GM12878 (cell line): ENCODE results near the gene PRSS8. TPM values are rescaled to one million over a fixed set of nuclear protein-coding genes. Genes with fewer than 3 reads are reported as not detected.

Experiments
- ATAC-seq: fragments of 200-7000 bp; cut with Tn5 transposase; 3 replicates; pipeline ENCODE4 v1.9.1; 2020; ENCODE audit warnings: mild to moderate bottlenecking, moderate library complexity
- BruUV-seq: library from RNA; stranded (reverse); fragments of 400-500 nt; replicated peaks from 2 replicates; lab custom pipeline; 2021; lab: Mats Ljungman, UMichigan
- CTCF ChIA-PET: fragments of 300-600 bp; sonication (Branson Sonifier 250); formaldehyde crosslinking; extraction: SDS; loops from one replicate; lab custom pipeline; 2021; ENCODE audit warnings: inconsistent platforms; lab: Yijun Ruan, JAX
- POLR2A ChIA-PET: fragments of 350-600 bp; formaldehyde crosslinking; extraction: SDS; loops from one replicate; lab custom pipeline; 2021; ENCODE audit warnings: inconsistent platforms; lab: Charles Lee
- RAD21 ChIA-PET: fragments of 300-600 bp; sonication (Branson Sonifier 250); formaldehyde crosslinking; loops from one replicate; lab custom pipeline; 2023; ENCODE audit warnings: antibody characterized with exemption; ENCODE audit not compliant: unreplicated experiment; lab: Charles Lee
- SMC1A ChIA-PET: fragments of 300-600 bp; sonication (Branson Sonifier 250); formaldehyde crosslinking; loops from one replicate; lab custom pipeline; 2023; ENCODE audit not compliant: unreplicated experiment, uncharacterized antibody; lab: Charles Lee
- DNase-seq: peaks from one replicate; pipeline ENCODE4 v3.0.0-alpha.2; 2011; ENCODE audit warnings: low read depth, low spot score
- FAIRE-seq: peaks from 3 replicates; lab custom pipeline; 2011; peaks lifted over from hg19 to GRCh38; lab: Jason Lieb, UNC
- H2AFZ ChIP-seq: 2 replicates; pipeline ENCODE4 v1.6.0; 2011; ENCODE audit warnings: low read depth, low read length, control low read depth; ENCODE audit not compliant: control insufficient read depth
- H3K27ac ChIP-seq: 2 replicates; pipeline ENCODE4 v1.5.1; 2011; ENCODE audit warnings: control low read depth; ENCODE audit not compliant: control insufficient read depth, insufficient read depth
- H3K27me3 ChIP-seq, 2 experiments: replicated peaks in 1 of 2; 2 replicates each; pipeline versions ENCODE4 v1.6.0 to v1.6.1; 2011; ENCODE audit warnings: low read length in 1 of 2; ENCODE audit not compliant: control insufficient read depth in 2 of 2, insufficient read depth in 2 of 2
- H3K36me3 ChIP-seq, 2 experiments: 2 replicates each; pipeline ENCODE4 v1.5.1; 2011; ENCODE audit warnings: low read length in 1 of 2; ENCODE audit not compliant: control insufficient read depth in 2 of 2, insufficient read depth in 2 of 2
- H3K4me1 ChIP-seq: 2 replicates; pipeline ENCODE4 v1.6.1; 2011; ENCODE audit warnings: mild to moderate bottlenecking, low read length, moderate library complexity, mixed read lengths; ENCODE audit not compliant: control insufficient read depth, insufficient read depth
- H3K4me2 ChIP-seq: 2 replicates; pipeline ENCODE4 v1.6.0; 2011; ENCODE audit warnings: control low read depth; ENCODE audit not compliant: control insufficient read depth, insufficient read depth
- H3K4me3 ChIP-seq: fragments of 200-600 bp; sonication (generic); 2 replicates; pipeline ENCODE4 v1.5.1; 2016
- H3K79me2 ChIP-seq: 2 replicates; pipeline ENCODE4 v1.6.0; 2011; ENCODE audit warnings: low read length; ENCODE audit not compliant: control insufficient read depth, insufficient read depth
- H3K9ac ChIP-seq: 2 replicates; pipeline ENCODE4 v1.8.0; 2011; ENCODE audit warnings: low read length, control low read depth, mixed read lengths; ENCODE audit not compliant: control insufficient read depth, insufficient read depth
- H3K9me3 ChIP-seq: replicated peaks from 3 replicates; pipeline ENCODE4 v1.5.1; 2011; ENCODE audit warnings: mild to moderate bottlenecking, low read length; ENCODE audit not compliant: control insufficient read depth, insufficient read depth
- H4K20me1 ChIP-seq: 2 replicates; pipeline ENCODE4 v1.6.0; 2011; ENCODE audit not compliant: control insufficient read depth, insufficient read depth
- CEBPB ChIP-seq, 2 experiments: fragments of 150-350 bp in 1 of 2; IDR thresholded peaks; 2 replicates each; pipeline ENCODE4 v1.6.1; 2012 to 2014; ENCODE audit warnings: low read depth in 2 of 2, low read length in 2 of 2, borderline replicate concordance in 1 of 2, inconsistent platforms in 1 of 2
- ETV6 ChIP-seq, 2 experiments: fragments of 450-650 bp in 1 of 2; IDR thresholded peaks in 1 of 2; conservative IDR thresholded peaks in 1 of 2; 2 replicates each; pipeline ENCODE4 v1.6.1; 2014; ENCODE audit warnings: antibody characterized with exemption in 1 of 2, borderline replicate concordance in 1 of 2, low read depth in 1 of 2, mild to moderate bottlenecking in 1 of 2, moderate library complexity in 1 of 2
- KLF5 ChIP-seq: fragments of 450-650 bp; IDR thresholded peaks from 2 replicates; pipeline ENCODE4 v1.6.1; 2014; ENCODE audit warnings: mild to moderate bottlenecking; ENCODE audit not compliant: partially characterized antibody
- NFXL1 ChIP-seq: fragments of 450-650 bp; IDR thresholded peaks from 2 replicates; pipeline ENCODE4 v1.6.1; 2017; ENCODE audit warnings: antibody characterized with exemption, mild to moderate bottlenecking, borderline replicate concordance
- NFYB ChIP-seq: IDR thresholded peaks from 2 replicates; pipeline ENCODE4 v1.6.1; 2011; ENCODE audit warnings: low read depth, mild to moderate bottlenecking, low read length, improper control_type of control experiment, moderate library complexity; ENCODE audit not compliant: insufficient read depth
- RAD21 ChIP-seq: IDR thresholded peaks from 2 replicates; pipeline ENCODE4 v1.6.1; 2011; ENCODE audit warnings: mild to moderate bottlenecking, low read depth, low read length, moderate library complexity; ENCODE audit not compliant: insufficient read depth
- RB1 ChIP-seq: fragments of 450-650 bp; formaldehyde crosslinking; IDR thresholded peaks from 2 replicates; pipeline ENCODE4 v1.6.1; 2017; ENCODE audit warnings: mild to moderate bottlenecking, borderline replicate concordance
- RBBP5 ChIP-seq: fragments of 200-600 bp; sonication (generic); conservative IDR thresholded peaks from 2 replicates; pipeline ENCODE4 v1.6.1; 2016
- SMAD5 ChIP-seq: IDR thresholded peaks from 2 replicates; pipeline ENCODE4 v1.6.1; 2016; ENCODE audit warnings: antibody characterized with exemption, low read depth
- SMARCA5 ChIP-seq: fragments of 450-650 bp; IDR thresholded peaks from 2 replicates; pipeline ENCODE4 v1.6.1; 2017; ENCODE audit warnings: mild to moderate bottlenecking
- STAT3 ChIP-seq: IDR thresholded peaks from 2 replicates; pipeline ENCODE4 v1.6.1; 2011; ENCODE audit warnings: low read depth, low read length, improper control_type of control experiment
- SUZ12 ChIP-seq: fragments of 200-600 bp; sonication (generic); IDR thresholded peaks from one replicate; pipeline ENCODE4 v1.6.1; 2018; ENCODE audit warnings: antibody characterized with exemption, mild to moderate bottlenecking; ENCODE audit not compliant: unreplicated experiment
- TAF1 ChIP-seq: IDR thresholded peaks from 2 replicates; pipeline ENCODE4 v1.6.1; 2011; ENCODE audit warnings: mild to moderate bottlenecking, low read depth, low read length, borderline replicate concordance
- TCF12 ChIP-seq: IDR thresholded peaks from 2 replicates; pipeline ENCODE4 v1.6.1; 2011; ENCODE audit warnings: low read depth, mild to moderate bottlenecking, low read length
- ZBED1 ChIP-seq: IDR thresholded peaks from 2 replicates; pipeline ENCODE4 v1.6.1; 2016; ENCODE audit warnings: borderline replicate concordance
- ZNF207 ChIP-seq: fragments of 450-650 bp; IDR thresholded peaks from 2 replicates; pipeline ENCODE4 v1.6.1; 2014; ENCODE audit warnings: antibody characterized with exemption, mild to moderate bottlenecking, borderline replicate concordance
- ZNF384 ChIP-seq: IDR thresholded peaks from 2 replicates; pipeline ENCODE4 v1.6.1; 2012; ENCODE audit warnings: low read depth, mild to moderate bottlenecking, low read length, improper control_type of control experiment, borderline replicate concordance
- WGBS: methylation state at CpG from one replicate; pipeline ENCODE4 v1.1.6; 2016; ENCODE audit warnings: low lambda C conversion rate; ENCODE audit not compliant: insufficient replicate concordance, insufficient coverage; ENCODE audit errors: missing lambda C conversion rate; 5-methylcytosine and 5-hydroxymethylcytosine counted together
- in situ Hi-C: fragments of 300-500 bp; cut with MboI; formaldehyde crosslinking; loops from 9 replicates; pipeline ENCODE4 v1.14.3; 2018; ENCODE audit warnings: mixed read lengths
- intact Hi-C: fragments of 100-400 bp; cut with micrococcal nuclease; formaldehyde crosslinking; loops from one replicate; pipeline ENCODE4 v1.14.2; 2022; ENCODE audit not compliant: unreplicated experiment
- polyA plus RNA-seq, 11 experiments: library from polyadenylated mRNA; depleted of rRNA in 4 of 11; unstranded in 6 of 11; stranded (reverse) in 5 of 11; fragments of >200 nt; fragmentation: Nextera tagmentation in 4 of 11; fragmentation: Illumina TruSeq in 1 of 11; extraction: Ambion mirVana in 4 of 11; extraction: Trizol in 1 of 11; gene quantifications; 1 replicate in 1 of 11; 2 replicates in 10 of 11; pipeline versions ENCODE4 v1.2.1 to v1.2.3, GENCODE V29; 2011 to 2016; ENCODE audit warnings: inconsistent platforms in 2 of 11, missing spikeins in 2 of 11, low read depth in 1 of 11
- total RNA-seq, 4 experiments: library from RNA; depleted of rRNA in 3 of 4; stranded (reverse); fragments of >200 nt in 3 of 4; fragmentation: Illumina TruSeq in 1 of 4; extraction: Trizol in 1 of 4; gene quantifications; 2 replicates each; pipeline versions ENCODE4 v1.2.1 to v1.2.3, GENCODE V29; 2013 to 2021
- TF ChIP-seq, protein P1 (sequence below): fragments of 450-650 bp; IDR thresholded peaks from 2 replicates; pipeline ENCODE4 v1.6.1; 2014; ENCODE audit warnings: mild to moderate bottlenecking
- TF ChIP-seq, protein P2 (sequence below): fragments of 450-650 bp; formaldehyde crosslinking; IDR thresholded peaks from 2 replicates; pipeline ENCODE4 v1.5.0; 2022; ENCODE audit warnings: mild to moderate bottlenecking, missing genetic modification characterization
- TF ChIP-seq, protein P3 (sequence below): IDR thresholded peaks from 2 replicates; pipeline ENCODE4 v1.6.1; 2012; ENCODE audit warnings: low read depth, low read length, improper control_type of control experiment

Gene PRSS8
- total and polyA plus RNA-seq, 10 of the 15 experiments (the other 5 are each of a cell fraction or from before 2014, with no cell fraction given): 0.33 to 0.58 TPM; not detected in 8

DNA sequence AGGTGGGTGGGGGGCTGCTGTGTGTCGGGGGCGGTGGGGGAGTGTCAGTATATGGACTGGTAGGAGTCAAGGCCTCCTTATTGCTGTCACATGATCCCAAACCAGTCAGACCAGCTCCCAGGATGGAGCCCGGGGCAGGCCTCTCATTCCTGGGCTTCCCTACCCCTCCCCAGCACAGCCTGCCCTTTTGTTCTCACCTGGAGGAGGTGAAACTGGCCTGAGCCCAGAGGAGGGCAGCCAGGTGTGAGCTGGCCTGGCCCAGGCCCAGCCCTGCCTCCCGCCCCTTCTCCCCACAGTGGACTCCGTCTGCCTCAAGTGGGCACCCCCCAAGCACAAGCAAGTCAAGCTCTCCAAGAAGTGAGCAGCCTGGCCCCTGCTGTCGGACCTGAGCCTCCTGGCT, 4.6 kb downstream of the PRSS8 start:
- no peak for ATAC-seq
- Histone ChIP-seq H3K9ac (no peak overlapping the region), H3K27me3 (no peaks in the 10 kb centered on the region), H3K4me1 (no peaks in the 10 kb centered on the region), H3K4me2 (no peak overlapping the region), H3K27ac (no peak overlapping the region), H3K36me3 (no peaks in the 10 kb centered on the region; a peak in 2 of 4 replicates), H3K4me3 (no peak overlapping the region), H4K20me1 (no peaks in the 10 kb centered on the region), H3K79me2 (no peaks in the 10 kb centered on the region), H2AFZ (no peak overlapping the region), H3K9me3 (no peaks in the 10 kb centered on the region)
- ChIA-PET POLR2A (no interaction called here), RAD21 (interaction anchor here (0.5 kb wide), 1 partner anchor 21 kb away, joined by 3 read pairs; no protein-coding TSS in a partner anchor), CTCF (no interaction called here), SMC1A (no interaction called here)
- no peak for DNase-seq
- WGBS: 82% methylated on average over 4 of the region's 6 CpGs
- no TSS peak for BruUV-seq
- intact Hi-C loops: no loop called here
- TF ChIP-seq TAF1: no peak
- TF ChIP-seq RAD21: no peak
- no peak for TF ChIP-seq NFYB
- TF ChIP-seq NFXL1: no peak
- no peak for TF ChIP-seq RB1
- no peak for TF ChIP-seq ZNF207
- TF ChIP-seq, protein P1, sequence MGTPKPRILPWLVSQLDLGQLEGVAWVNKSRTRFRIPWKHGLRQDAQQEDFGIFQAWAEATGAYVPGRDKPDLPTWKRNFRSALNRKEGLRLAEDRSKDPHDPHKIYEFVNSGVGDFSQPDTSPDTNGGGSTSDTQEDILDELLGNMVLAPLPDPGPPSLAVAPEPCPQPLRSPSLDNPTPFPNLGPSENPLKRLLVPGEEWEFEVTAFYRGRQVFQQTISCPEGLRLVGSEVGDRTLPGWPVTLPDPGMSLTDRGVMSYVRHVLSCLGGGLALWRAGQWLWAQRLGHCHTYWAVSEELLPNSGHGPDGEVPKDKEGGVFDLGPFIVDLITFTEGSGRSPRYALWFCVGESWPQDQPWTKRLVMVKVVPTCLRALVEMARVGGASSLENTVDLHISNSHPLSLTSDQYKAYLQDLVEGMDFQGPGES: no peak
- no peak for TF ChIP-seq RBBP5
- TF ChIP-seq ZBED1: no peak
- no peak for TF ChIP-seq KLF5
- no peak for TF ChIP-seq CEBPB (IDR thresholded peaks at IDR 0.05; ENCODE audit: borderline replicate concordance in 1 of 2, low read depth in 2 of 2, low read length in 2 of 2)
- TF ChIP-seq, protein P2, sequence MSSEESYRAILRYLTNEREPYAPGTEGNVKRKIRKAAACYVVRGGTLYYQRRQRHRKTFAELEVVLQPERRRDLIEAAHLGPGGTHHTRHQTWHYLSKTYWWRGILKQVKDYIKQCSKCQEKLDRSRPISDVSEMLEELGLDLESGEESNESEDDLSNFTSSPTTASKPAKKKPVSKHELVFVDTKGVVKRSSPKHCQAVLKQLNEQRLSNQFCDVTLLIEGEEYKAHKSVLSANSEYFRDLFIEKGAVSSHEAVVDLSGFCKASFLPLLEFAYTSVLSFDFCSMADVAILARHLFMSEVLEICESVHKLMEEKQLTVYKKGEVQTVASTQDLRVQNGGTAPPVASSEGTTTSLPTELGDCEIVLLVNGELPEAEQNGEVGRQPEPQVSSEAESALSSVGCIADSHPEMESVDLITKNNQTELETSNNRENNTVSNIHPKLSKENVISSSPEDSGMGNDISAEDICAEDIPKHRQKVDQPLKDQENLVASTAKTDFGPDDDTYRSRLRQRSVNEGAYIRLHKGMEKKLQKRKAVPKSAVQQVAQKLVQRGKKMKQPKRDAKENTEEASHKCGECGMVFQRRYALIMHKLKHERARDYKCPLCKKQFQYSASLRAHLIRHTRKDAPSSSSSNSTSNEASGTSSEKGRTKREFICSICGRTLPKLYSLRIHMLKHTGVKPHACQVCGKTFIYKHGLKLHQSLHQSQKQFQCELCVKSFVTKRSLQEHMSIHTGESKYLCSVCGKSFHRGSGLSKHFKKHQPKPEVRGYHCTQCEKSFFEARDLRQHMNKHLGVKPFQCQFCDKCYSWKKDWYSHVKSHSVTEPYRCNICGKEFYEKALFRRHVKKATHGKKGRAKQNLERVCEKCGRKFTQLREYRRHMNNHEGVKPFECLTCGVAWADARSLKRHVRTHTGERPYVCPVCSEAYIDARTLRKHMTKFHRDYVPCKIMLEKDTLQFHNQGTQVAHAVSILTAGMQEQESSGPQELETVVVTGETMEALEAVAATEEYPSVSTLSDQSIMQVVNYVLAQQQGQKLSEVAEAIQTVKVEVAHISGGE: no peak
- no peak for TF ChIP-seq STAT3
- no peak for TF ChIP-seq ZNF384
- no peak for TF ChIP-seq SMARCA5
- TF ChIP-seq TCF12: no peak
- TF ChIP-seq ETV6 (conservative IDR thresholded peaks at IDR 0.05 in 1 of 2, IDR thresholded peaks at IDR 0.05 in 1 of 2; ENCODE audit: borderline replicate concordance in 1 of 2, low read depth in 1 of 2): no peak
- TF ChIP-seq SUZ12: no peak
- TF ChIP-seq, protein P3, sequence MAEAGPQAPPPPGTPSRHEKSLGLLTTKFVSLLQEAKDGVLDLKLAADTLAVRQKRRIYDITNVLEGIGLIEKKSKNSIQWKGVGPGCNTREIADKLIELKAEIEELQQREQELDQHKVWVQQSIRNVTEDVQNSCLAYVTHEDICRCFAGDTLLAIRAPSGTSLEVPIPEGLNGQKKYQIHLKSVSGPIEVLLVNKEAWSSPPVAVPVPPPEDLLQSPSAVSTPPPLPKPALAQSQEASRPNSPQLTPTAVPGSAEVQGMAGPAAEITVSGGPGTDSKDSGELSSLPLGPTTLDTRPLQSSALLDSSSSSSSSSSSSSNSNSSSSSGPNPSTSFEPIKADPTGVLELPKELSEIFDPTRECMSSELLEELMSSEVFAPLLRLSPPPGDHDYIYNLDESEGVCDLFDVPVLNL: no peak
- no peak for TF ChIP-seq SMAD5
- in situ Hi-C loops: no loop called here
- FAIRE-seq: no peak
